HG02981 (cell line): Measurements from ENCODE around the gene LHFPL2.

Source experiments
- ATAC-seq: cut with Tn5 transposase; IDR thresholded peaks from one replicate; pipeline ENCODE4 v1.9.1; 2021; ENCODE audit warnings: mild to moderate bottlenecking, moderate library complexity; ENCODE audit not compliant: unreplicated experiment

LHFPL2 gene

DNA sequence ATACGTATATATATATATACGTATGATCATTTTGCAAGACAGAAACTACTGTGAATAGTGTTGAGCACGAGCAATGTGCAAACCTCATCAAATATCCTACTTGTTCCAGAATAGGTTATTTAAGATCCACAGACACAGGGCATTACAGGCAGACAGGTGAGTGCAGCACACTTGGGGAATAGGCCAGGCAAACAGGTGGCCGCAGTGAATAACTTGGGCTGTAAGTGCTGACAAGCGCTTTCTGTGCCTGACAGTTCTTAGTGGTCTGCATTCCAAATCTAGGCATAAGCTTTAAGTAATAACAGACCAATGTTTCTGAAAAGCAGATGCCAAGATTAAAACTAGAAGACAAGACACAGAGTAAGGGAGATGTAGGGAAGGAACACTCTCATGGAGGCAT is 77.9 kb downstream of the LHFPL2 start:
- ATAC-seq = no peak

DNA sequence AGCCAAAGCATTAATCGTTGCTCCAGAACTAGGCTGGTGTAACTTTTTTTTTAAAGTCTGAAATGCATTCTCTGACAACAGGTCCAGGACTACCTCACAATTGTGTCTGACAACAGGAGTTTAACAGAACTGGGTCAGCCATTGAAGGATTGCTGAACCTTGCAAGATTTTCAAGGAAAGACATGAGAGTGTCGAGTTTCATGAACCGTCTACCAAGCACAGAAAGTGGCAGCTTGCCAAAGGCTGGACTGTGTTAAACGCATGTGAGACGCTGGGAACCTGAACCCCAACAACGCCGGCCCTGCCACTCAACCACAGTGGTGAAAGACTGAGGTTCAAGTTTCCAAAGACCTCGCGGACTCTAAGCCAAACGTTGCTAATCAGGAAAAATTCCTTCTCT is 79.1 kb downstream of the LHFPL2 start:
- no peak for ATAC-seq

DNA sequence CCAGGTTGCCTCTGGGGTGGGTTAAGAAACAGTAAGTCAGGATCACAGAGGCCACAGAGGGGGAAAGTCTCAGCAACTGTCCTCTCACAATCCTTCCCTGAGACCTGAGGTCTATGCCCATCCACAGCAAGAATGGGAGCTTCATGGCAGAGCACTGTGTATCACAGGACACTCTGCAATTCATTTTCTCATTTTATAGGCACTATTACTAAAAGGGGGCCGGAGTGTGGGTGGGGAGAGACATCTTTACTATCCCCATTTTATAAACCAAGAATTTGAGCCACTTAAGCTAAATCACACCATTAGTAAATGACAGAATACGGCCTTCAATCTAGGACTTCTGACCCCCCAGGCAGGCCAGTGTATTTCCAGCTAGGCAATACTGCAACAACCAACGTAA is 79.9 kb downstream of the LHFPL2 start:
- no peak for ATAC-seq

DNA sequence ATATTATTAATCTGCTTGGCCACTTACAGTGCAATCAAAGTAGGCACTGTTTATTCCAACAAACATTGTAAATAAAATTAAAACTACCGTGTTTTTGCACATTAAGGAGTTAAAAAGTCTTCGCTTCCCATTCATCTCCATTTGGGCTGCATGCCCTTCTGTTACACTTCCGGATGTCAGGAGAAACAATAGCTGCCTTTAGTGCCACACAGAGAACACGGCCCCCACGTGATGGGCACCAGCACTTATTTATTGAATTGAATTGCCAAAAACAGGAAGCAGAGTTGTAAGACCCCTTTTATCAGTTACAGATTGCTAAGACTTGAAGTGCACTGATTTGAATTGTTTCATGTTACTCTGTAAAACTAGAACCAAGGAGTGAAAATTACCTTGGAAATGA is 80.4 kb downstream of the LHFPL2 start:
- no peak for ATAC-seq

DNA sequence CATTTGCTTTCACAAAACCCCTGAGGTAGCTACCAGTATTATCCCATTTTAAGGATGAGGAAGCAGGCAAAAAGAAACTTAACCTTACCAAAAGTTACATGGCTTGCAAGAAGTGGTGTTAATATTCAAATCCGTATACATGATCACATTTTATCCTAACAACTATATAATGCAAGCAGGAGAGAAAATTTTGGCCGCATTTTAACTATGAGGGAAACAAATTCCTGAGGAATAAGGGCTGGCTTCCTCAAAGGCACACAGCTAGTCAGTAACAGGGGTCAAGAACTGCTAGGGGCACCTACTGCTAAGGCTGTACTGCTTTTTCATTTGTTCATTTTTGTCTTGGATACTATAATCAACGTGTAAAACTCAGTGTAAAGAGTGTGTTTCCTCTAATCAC is 81.0 kb downstream of the LHFPL2 start:
- no peak for ATAC-seq

DNA sequence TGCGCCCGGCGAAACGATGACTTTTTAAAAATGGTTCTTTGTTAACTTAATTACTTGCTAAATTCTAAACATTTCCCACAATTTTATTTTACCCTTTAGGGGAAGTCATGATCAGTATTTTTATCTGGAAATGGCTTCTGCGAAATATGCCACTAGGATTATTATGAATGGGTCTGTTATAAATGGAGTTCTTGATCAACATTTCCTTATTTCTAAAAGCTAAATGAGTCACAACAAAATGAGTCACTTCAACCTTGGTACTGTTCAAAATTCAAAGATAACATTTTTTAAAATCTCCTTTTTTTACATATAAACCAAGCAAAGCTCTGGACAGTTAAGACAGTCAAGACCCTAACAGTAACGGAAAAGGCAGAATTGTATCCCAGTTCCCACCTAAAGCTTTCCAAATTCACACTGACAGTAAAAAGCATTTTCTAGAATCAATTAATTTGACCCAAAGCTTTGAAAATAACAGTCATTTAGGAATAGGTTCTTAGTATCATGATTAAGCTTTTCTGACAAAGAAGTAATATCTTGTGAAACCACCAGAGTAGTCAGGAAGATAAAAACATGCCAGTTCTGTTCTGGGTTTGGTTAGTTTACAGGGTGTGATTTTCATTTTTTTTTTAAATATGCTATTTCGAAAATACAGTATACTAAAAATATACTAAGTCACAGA is 81.7 kb downstream of the LHFPL2 start:
- no peak for ATAC-seq

DNA sequence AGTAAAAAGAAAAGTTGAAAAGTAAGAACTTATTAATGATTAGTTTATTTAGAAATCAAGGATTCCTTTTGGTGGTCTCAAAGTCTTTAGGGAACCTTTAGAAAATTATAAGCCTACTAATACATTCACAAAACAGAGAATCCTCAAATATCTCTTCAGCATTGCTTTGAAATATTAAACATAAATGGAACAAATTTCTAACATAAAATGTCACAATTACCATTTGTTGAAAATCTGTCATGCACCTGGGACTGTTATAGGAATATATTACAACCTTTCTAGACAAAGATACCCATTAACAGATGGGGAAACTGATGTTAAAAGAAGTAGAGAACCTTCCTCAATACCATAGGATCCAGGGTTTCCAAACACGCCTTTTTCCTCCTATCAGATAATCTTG is 83.2 kb downstream of the LHFPL2 start:
- no peak for ATAC-seq

DNA sequence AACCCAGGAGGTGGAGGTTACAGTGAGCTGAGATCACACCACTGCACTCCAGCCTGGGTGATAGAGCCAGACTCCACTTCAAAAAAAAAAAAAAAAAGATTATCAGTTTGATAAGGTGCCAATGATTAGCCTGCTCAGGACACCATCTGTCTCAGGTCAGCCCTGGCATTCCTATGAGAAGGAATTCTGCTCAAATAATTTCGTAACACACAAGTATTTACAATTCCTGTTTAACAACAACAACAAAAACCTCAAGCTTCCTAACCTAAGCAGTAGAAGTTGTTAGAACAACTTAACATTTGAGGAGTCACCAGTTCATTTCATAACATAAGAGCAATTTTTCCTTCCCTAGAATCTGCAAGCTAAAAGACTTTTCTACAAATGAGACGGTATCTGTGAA is 85.0 kb downstream of the LHFPL2 start:
- ATAC-seq = no peak

DNA sequence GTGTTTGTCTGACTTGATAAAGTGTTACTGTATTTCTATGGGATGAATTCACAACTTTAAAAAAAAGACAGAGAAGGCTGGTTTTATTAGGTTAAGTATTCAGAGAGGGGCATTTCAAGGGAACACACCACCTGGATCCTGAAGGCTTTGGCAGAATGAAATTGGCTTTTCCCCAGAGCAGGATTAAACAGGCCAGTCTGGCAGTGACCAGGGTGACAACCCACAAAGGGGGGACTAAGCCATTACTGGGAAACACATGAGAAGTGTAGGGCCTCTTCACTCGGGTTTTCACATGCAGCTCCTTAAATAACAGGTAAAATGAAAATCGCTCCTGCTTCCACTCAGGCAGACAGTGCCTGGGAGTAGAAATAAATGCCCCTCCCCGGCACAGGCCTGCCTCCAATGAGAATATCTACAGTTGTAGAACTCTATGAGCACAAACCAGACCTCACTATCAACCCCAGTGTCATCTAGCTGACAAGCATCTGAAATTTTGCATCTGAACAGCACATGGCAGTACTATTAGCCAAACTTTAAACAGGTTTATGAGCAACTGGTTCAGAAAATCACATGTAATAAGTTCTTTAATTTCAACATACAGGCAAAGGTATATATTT is 85.8 kb downstream of the LHFPL2 start:
- ATAC-seq = no peak

DNA sequence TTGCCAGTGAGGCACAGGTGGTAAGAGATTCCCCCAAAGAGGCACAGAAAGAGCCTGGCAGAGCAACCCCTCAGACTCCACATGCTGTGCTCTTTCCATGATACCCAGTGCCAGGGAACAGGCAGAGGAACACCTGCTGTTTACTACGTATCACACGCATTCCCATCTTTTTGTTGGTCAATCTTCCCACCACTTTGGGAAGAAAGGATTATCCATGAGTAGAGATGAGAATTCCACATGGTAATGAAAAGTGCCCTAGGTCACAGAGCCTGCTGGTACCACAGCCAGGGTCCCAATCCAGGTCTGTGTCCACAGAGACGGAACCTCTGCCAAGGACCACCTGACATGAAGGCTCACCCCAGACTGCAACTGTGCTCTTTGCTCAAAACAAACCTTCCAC is 86.6 kb downstream of the LHFPL2 start:
- no peak for ATAC-seq

DNA sequence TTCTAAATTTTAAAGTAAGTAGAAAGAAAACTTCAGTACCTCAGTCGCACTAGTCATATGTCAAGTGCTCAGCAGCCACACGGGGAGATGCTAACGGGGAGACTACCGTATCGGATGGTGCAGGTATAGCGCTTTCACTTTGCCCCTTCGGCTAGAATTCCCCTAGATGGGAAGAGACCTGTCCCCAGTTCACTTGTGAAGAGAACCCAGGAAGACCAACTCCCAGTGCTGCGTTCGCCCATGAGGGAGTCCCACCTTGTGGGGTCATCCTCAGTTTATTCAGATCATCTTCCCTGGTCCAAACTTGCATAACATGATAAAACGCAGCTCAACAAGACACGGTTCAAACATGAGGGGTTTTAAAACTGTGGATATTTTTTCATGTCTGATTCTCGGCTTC is 87.3 kb downstream of the LHFPL2 start:
- ATAC-seq = no peak

DNA sequence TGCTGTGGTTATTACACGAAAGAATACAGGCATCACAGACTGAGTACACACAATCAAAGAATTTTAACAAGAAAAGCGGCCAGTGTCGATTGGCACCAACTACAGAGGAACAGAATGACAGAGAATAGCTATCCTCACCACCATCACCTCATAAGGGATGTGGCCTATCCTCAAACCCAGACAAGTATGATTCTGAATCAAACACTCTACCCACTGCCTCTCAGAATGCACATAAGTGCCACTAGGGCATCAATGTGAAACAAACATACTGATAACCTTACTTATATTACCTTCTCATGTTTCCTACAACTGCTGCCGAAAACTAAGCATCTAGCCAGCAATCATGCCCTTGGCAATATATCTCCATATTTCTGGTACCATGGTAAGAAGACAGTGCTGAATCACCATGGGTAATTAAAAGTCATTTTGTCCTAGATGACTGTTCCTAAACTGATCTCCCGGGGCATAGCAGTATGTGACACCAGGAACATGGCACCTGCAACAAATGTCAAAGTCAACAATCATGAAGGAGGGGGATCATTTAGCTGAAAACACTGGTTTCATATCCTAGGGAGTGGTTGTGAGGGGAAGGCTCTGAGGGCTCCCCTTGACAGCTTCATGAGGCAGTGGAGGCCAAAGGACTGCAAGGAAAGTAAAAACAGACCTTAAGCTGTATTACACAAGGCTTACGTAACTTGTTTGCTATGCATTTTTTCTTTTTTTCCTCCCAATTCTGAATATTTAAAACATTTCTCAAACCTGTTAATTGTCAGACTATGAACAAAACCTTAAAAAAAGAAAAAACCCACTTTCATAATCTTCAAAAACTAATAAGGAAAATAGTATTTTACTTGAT is 88.3 kb downstream of the LHFPL2 start:
- ATAC-seq = no peak

DNA sequence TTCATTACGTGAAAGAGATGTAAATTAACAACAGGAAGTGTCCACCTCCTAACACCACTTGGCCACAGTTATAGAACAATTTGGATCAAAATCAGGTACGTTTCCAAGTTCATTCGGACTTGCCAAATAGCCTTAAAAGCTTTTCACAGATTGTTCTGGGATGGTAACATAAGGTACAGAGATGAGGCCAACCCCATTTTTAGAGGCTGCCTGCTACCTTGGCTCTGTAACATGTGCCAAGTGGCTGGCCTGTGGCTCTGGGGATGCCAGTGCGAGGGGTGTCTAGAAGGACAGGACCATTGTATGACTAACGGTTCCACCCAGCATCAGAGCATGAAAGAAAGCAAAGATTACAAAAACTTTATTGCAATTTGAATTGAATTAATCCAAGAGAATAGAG is 91.0 kb downstream of the LHFPL2 start:
- ATAC-seq = no peak

DNA sequence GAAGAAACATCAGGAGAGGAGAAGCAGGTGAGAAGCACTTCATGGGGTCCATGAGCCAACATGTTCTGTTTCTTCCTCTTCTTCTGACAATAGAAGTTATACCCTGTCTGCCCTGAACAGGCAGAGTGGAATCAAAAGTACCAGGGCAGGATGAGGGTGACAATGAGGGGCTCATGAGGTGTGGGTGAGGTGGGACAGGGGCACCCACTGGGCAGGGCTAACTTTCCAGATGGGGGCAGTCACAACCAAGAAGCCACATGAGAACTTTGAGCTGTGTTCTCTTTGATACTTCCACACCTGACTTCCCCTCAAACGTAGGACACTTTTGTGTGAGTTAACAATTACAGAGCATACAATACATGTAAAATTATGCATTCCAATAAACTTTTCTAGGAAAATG is 92.7 kb downstream of the LHFPL2 start:
- no peak for ATAC-seq

DNA sequence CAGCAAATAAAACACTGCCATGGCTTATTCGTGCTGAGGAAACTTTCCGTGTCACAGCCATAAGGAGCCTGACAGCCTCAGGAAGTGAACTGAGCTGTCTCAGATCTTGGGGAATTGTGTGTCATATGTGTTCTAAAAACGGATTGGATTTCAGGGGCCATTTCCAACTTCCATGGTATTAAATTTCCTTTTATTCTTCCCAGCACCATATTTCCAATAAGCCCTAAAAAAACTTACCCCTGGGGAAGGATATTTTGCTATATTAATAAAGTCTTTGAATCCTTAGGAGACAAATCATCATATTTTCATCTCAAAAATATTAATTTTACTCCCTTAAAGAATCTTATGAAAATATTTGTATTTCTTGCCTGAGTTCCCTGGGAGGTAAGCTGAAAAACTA is 93.9 kb downstream of the LHFPL2 start:
- no peak for ATAC-seq

DNA sequence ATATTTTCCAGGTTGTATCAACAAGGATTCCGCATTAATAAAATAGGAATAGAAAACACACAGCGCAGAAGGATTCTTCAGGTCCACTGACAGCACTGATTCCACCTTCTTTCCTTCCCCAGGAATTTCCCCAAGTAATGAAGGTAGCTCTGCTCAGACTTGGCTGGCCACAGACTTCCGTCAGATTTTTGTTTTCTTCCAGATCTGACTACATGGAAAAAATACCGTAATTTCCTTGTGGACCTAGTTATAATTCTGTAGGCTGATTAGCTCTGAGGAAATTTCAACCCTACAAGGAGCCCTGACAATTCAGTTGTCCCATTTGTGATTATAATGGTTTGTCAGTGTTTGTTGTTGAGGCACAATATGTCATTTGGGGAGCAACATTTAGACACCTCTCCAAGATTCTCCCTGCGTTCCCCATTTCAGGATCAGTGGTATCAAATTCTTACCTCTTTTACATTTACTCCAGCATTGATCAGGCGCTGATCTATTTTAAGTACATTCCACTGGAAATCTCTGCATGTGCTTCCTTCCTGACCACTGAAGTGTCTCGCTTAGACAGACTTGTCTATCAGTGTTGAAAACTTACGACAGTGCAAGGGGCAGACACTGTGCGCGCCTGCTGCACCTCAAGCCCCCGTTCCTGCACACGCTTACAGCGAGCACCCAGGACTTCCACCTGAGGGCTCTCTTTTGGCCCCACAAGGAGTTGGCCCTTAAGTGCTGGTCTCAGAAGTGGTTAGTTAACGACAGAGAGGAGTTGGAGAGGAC is 94.8 kb downstream of the LHFPL2 start:
- ATAC-seq = no peak

DNA sequence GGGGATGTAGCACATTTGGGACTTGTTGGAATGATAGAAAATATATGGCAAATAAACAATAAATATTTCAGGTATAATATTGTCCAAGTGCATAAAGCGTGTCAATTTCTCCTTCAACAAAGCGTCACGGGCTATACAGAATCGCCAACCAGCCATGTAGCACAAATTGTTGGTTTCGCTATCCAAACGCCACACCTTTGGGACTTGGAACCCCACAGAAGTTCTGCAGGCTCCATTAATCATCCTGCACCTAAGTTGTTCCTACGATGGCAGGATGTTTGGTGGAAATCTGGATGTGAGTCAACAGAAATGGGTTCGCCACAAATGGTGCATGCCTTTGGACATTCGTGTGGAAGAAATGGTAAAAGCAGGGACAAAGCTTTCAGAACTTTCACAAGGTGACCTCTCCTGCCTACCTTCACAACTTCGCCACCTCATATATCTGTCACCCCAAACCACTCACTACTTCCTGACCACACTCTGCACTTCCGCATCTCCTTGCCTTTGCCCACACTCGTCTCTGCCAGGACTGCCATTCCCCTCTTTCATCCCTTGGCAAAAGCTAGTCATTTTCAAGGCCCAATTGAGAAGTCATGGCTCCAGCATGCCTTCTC is 95.7 kb downstream of the LHFPL2 start:
- no peak for ATAC-seq

DNA sequence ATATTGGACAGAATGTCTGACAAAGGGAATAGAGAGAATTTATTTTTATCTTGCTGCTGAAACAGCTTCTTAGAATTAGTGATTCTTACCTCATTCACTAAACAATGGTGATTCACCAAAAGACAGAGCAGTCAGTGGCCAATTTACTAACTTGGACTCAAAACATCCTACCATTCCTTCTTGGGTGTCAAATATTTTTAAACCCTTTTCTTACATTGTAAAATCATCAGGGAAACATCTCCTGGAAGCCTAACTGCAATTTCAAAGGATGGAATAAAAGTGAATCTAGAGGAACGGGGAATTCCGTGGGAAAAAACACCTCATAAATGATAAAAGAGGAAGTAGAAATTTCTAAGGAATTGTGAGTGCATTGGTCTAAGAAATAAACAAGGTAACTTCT is 97.7 kb downstream of the LHFPL2 start:
- no peak for ATAC-seq

DNA sequence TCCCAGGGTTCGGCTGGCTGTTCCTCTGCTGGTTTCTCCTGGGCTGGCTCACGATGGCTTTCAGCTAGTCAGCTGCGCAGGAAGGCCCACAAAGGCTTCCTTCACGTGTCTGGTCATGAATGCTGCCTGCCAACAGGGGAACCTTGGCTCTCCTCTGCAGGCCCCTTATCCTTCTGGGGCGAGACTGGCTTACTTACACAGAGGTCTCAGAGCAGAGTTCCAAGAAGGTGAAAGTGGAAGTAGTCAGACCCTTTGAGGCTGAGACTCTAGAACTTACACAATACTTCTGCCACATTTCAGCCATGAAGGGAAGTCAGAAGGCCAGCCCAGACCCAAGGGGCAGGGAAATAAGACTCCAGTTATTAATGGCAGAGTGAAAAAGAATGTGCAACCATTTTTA is 99.5 kb downstream of the LHFPL2 start:
- no peak for ATAC-seq

DNA sequence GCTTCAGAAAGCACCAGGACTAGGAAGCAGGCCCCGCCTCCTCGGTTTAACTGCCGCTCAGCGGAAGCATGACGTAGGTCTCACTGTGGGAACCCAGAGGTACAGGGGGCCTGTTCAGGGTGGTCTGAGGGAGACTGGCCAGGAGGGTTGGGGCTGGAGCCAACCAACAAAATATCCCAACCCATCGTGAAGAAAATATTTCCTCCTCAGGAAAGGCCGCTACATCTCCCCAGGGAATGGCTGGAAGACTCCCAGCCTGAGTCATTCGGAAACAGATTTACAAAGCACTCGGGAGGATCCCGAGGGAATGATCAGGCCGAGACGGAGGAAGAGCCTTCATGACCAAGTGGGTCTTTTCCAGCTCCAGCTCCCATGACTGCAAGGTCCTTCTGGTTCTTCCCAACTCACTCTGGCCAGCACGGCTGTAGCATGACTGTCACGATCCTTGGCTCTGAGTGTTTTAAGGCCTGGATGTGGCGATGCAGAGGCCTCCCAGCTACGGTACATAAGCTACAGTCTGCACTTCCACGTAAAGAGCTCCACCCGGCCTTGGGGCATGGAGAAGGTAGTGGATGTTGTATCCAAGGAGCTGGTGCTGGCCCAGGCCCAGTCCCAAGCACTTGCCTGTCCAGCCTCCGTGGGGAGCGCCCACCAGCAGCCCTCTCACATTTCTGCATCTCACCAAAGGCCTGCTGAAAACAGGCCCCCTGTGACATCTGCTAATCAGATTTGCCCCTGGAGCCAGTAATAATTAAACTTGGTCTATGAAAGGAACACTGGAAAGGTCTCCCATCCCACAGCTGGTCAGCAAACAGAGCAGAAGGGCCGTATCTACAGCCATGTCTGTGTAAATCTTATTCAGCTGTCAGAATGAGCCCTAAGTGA is 100.6 kb downstream of the LHFPL2 start:
- no peak for ATAC-seq
